NCI-H345 treated with DMSO at 0.1 percent for 48 hours (cell line): Measurements from ENCODE around the gene AFAP1L1.
"Not testable (repeated sequence)": the region's sequence is repeated elsewhere in the genome, so short reads cannot be mapped to it uniquely, and the experiment has no call there.

Experiments used
- DNase-seq: peaks from one replicate; lab custom pipeline; 2025; ENCODE audit not compliant: unreplicated experiment; lab: John Stamatoyannopoulos, UW

The AFAP1L1 gene

DNA sequence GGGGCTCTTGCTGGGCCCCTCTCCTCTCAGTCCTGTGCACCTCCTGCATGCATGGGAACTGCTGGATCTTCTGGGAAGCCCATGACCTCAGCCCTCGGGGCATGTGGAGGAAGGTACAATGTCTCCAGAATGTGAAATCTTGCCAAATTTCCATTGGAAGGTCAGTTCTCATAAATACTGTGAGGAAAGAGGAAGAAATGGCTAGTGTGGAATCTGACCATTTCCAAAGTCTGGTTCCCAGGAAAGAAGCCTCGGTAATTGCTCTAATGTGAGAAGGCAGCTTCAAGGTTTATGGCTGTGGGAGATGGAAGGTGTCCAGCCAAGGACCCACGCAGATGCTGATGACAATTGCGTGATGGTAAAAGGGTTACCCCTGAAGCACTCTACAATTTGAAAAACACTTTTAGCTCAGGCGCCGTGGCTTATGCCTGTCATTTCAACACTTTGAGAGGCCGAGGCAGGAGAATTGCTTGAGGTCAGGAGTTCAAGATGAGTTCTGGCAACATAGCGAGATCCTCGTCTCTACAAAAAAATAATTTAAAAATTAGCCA is 115.5 kb downstream of the AFAP1L1 start:
- DNase-seq, result no peak

DNA sequence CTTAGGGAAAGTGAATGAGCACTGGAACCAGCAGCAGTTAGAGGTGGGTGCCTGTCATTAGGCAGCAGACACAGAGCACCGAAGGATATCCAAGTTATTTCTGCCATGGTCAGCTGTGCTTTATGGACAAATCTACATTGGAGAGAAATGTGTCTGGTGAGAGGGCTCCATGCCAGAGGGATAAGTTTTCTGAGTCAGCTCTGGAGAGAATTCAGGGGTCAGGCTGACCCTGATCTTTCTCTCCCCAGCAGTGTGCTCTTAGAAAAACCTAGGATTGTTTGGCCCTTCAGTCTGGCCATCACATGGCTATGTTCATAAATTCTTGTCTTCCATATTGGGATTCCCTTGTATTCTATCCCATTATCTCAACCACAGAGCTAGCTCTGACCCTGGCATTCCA is 116.3 kb downstream of the AFAP1L1 start:
- DNase-seq, result no peak

DNA sequence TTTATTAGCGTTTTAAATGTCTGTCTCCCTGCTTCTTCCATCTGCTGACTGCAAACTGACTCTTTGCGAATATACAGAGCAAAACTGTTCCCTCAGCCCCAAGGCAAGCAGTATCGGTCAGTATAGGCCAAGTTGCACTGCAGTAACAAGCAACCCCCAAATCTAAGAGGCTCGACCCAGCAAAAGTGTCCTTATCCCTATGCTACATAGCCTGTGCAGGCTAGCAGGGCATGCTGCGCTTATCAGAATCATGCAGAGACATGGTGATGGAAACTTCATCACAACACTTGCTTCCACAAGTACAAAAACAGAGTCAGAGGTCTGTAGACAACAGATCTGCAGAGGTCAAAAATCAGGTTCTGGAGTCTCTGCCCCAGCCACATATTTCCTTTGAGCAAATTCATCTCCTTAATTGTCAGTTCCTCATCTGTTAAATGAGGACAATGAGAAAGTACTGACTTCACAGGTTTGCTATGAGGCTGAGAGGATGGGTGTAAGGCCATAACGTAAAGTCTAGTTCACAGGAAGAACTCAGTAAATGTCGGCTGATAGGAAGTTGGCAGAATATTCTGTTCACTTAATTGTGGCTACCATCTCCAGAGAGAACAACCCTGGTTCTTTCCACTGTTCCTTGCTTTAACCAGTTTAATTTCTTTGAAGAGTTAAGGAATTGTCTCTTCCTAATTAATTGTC is 117.0 kb downstream of the AFAP1L1 start:
- no peak for DNase-seq

DNA sequence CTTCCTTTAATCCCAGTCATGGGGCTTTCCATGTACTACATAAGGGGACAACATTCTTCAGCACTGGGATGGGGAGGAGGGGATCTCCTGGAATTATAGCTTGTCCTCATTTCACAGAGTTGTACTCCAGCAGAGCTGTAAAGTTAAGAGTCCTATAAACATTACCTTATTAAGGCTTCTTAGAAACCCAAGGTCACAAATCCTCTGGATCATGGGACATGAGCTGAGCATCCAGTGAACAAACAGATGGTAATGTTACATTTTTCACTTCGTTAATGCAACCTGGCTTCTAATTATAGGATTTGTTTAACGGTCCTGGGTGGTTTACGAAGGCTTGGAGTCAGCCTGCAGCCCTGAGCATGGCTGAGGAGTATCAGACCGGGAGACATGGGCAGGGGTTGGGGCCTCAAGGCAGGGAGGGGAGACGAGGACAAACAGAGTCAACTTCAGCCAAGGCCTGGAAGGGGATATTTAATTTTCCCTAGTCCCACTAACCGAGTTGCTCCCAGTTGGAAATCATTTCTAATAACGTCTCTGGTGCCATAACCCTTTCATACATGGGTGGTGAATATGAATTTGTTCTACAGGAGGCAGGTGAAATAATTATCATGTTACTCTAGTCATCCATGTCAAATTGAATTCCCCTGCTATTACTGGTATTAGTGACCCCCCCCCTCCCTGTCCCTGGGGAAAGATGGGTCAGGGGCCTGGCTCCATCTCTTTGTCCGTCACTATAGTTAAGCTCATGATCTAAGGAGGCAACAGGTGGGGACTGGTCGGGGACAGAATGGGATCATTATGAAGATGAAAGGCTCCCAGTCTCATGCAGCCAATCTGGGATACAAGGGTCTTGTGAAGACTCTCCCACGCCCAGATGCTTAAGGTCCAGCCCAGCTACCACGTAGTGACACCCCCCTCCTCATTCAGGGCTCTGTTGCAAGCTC is 118.2 kb downstream of the AFAP1L1 start:
- no peak for DNase-seq

DNA sequence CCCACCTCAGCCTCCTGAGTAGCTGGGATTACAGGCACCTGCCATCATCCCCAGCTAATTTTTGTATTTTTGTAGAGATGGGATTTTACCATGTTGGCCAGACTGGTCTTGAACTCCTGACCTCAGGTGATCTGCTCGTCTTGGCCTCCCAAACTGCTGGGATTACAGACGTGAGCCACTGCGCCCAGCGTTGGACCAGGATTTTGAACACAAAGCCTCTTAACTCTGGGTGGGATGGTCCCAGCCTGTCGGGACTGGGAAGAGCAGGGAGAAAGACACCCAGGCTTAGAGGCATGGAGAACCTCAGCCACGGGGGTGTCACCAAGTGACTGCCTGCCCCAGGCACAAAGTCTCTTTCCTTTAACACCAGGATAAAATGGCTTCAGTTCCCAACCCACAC is 119.4 kb downstream of the AFAP1L1 start:
- DNase-seq, result not testable (repeated sequence)
